ENCODE data around the gene NWD2. TPM values are rescaled to one million over a fixed set of nuclear protein-coding genes. Genes with fewer than 3 reads are reported as not detected.

NWD2 gene
- total RNA-seq, 2 experiments from 2014 or later = not detected

DNA sequence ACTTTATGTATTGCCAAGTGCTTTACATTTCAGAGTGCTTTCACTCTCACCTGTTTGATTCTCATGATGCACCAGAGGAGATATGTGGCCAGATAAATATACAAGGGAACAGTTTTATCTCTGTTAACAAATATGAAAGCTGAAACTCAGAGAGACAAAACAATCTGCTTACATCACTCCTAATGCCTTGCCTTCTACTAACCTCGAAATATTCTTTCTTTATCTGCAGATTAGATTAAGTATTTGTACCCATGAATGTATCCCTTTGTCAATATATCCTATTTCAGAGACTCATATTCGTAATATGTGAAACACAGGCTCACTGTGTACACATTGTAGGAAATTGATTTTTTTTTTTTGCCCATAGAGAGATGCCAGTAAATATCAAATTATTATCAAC is 178.1 kb downstream of the NWD2 start:
- intact Hi-C loops (cut with DNase I, micrococcal nuclease) = no loop called here
- DNase-seq (no peak), ATAC-seq (ENCODE audit: poor library complexity) (no peak)
- Histone ChIP-seq H3K9me3 (ENCODE audit: control insufficient read depth in 1 of 2, insufficient read depth in 1 of 2, low read length in 2 of 2) (no peaks in the 10 kb centered on the region), H3K4me3 (ENCODE audit: low read length) (no peak overlapping the region), H3K27me3 (ENCODE audit: control insufficient read depth in 1 of 2, insufficient read depth in 2 of 2, low read length in 2 of 2) (peaks cover 0 to 11% of the 10 kb centered on the region in 2 experiments), H3K36me3 (ENCODE audit: insufficient read depth, low read length) (no peaks in the 10 kb centered on the region), H3K4me1 (ENCODE audit: insufficient read depth, low read length) (no peaks in the 10 kb centered on the region), H3K27ac (ENCODE audit: low read depth in 1 of 2, low read length in 2 of 2) (no peak overlapping the region)
- POLR2A ChIA-PET = no interaction called here
- Mint-ChIP-seq H3K36me3 (ENCODE audit: low read depth) (no peaks in the 10 kb centered on the region), H3K27ac (no peak overlapping the region), H3K4me3 (no peak overlapping the region), H3K9me3 (peaks cover 3% of the 10 kb centered on the region), H3K4me1 (ENCODE audit: low read depth) (no peaks in the 10 kb centered on the region), H3K27me3 (peaks cover 37% of the 10 kb centered on the region)
- CTCF ChIA-PET = interaction anchor here (1.0 to 1.6 kb wide), 2 partner anchors 9 to 37 kb away, joined by 3 to 4 read pairs; no protein-coding TSS in a partner anchor
- TF ChIP-seq, protein P1, sequence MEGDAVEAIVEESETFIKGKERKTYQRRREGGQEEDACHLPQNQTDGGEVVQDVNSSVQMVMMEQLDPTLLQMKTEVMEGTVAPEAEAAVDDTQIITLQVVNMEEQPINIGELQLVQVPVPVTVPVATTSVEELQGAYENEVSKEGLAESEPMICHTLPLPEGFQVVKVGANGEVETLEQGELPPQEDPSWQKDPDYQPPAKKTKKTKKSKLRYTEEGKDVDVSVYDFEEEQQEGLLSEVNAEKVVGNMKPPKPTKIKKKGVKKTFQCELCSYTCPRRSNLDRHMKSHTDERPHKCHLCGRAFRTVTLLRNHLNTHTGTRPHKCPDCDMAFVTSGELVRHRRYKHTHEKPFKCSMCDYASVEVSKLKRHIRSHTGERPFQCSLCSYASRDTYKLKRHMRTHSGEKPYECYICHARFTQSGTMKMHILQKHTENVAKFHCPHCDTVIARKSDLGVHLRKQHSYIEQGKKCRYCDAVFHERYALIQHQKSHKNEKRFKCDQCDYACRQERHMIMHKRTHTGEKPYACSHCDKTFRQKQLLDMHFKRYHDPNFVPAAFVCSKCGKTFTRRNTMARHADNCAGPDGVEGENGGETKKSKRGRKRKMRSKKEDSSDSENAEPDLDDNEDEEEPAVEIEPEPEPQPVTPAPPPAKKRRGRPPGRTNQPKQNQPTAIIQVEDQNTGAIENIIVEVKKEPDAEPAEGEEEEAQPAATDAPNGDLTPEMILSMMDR (IDR thresholded peaks at IDR 0.05) = no peak

GRCh38 chr4:37423310-37423709 is 178.8 kb downstream of the NWD2 start:
- no peaks in the 10 kb centered on the region for H3K4me1 Mint-ChIP-seq (ENCODE audit: low read depth)
- H3K27ac ChIP-seq (ENCODE audit: low read depth in 1 of 2, low read length in 2 of 2) = no peak overlapping the region
- CTCF ChIA-PET = no interaction called here

GRCh38 chr4:37424753-37425152 is 180.2 kb downstream of the NWD2 start:
- Mint-ChIP-seq H3K27ac (no peak overlapping the region), H3K9me3 (no peaks in the 10 kb centered on the region), H3K4me1 (ENCODE audit: low read depth) (no peaks in the 10 kb centered on the region), H3K27me3 (peaks cover 39% of the 10 kb centered on the region), H3K4me3 (no peak overlapping the region), H3K36me3 (ENCODE audit: low read depth) (no peaks in the 10 kb centered on the region)
- Histone ChIP-seq H3K27ac (ENCODE audit: low read depth in 1 of 2, low read length in 2 of 2) (no peak overlapping the region), H3K4me1 (ENCODE audit: insufficient read depth, low read length) (no peaks in the 10 kb centered on the region), H3K36me3 (ENCODE audit: insufficient read depth, low read length) (no peaks in the 10 kb centered on the region), H3K9me3 (ENCODE audit: control insufficient read depth in 1 of 2, insufficient read depth in 1 of 2, low read length in 2 of 2) (no peaks in the 10 kb centered on the region), H3K4me3 (ENCODE audit: low read length) (no peak overlapping the region), H3K27me3 (ENCODE audit: control insufficient read depth in 1 of 2, insufficient read depth in 2 of 2, low read length in 2 of 2) (peaks cover 0 to 17% of the 10 kb centered on the region in 2 experiments)
- intact Hi-C loops (cut with DNase I, micrococcal nuclease) = no loop called here
- DNase-seq = no peak
- ChIA-PET POLR2A (no interaction called here), CTCF (no interaction called here)
- ATAC-seq (ENCODE audit: poor library complexity) = no peak
- TF ChIP-seq, protein P1 (IDR thresholded peaks at IDR 0.05) = no peak

More at GRCh38 chr4:37423310-37423709, 178.8 kb downstream of the NWD2 start:
- ATAC-seq (ENCODE audit: poor library complexity) (no peak), DNase-seq (no peak)
- POLR2A ChIA-PET = no interaction called here
- no peak overlapping the region for H3K4me3 ChIP-seq (ENCODE audit: low read length)
- peaks cover 39% of the 10 kb centered on the region for H3K27me3 Mint-ChIP-seq
- intact Hi-C loops (cut with DNase I, micrococcal nuclease) = no loop called here
- TF ChIP-seq, protein P1 (IDR thresholded peaks at IDR 0.05) = no peak
- H3K36me3 ChIP-seq (ENCODE audit: insufficient read depth, low read length) = no peaks in the 10 kb centered on the region
- H3K27me3 ChIP-seq (ENCODE audit: control insufficient read depth in 1 of 2, insufficient read depth in 2 of 2, low read length in 2 of 2) = peaks cover 0 to 17% of the 10 kb centered on the region in 2 experiments
- no peak overlapping the region for H3K27ac Mint-ChIP-seq
- no peaks in the 10 kb centered on the region for H3K4me1 ChIP-seq (ENCODE audit: insufficient read depth, low read length)
- H3K36me3 Mint-ChIP-seq (ENCODE audit: low read depth) = no peaks in the 10 kb centered on the region
- peaks cover 3% of the 10 kb centered on the region for H3K9me3 Mint-ChIP-seq
- no peaks in the 10 kb centered on the region for H3K9me3 ChIP-seq (ENCODE audit: control insufficient read depth in 1 of 2, insufficient read depth in 1 of 2, low read length in 2 of 2)
- no peak overlapping the region for H3K4me3 Mint-ChIP-seq

Data from CD4-positive, alpha-beta T cell (primary cell).